GM21786 (cell line): ENCODE measurements around the gene SMIM10L2A.
A peak's percentile ranks its signal among the peaks of the same experiment; 100 is the strongest.
"Not testable (repeated sequence)": the region's sequence is repeated elsewhere in the genome, so short reads cannot be mapped to it uniquely, and the experiment has no call there.

Source experiments
- ATAC-seq: cut with Tn5 transposase; IDR thresholded peaks from one replicate; pipeline ENCODE4 v1.9.1; 2021; ENCODE audit not compliant: unreplicated experiment

SMIM10L2A gene

GRCh38 chrX:135421932-135422809 lies at the start of gene SMIM10L2A:
Gene SMIM10L2A, plus strand, starts transcription at chrX:135421944. Its CDS starts 188 bp downstream, at chrX:135422132.
- ATAC-seq = peak; percentile 44

DNA sequence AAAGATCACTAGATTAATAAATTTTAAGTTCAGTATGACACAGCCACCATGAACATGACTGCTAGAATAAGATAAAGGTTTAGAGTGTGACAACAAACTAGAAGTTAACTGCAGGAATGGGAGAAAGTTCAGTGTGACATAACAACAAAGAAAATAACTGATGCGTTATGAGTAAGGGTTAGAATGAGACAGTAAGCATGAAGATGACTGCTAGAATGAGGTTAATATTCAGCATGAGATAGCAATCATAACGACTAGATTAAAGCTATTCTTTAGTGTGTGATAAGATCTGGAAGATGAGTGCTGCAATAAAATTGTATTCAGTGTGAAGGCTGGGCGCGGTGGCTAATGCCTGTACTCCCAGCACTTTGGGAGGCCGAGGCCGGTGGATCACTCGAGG lies 48.4 kb upstream of the SMIM10L2A start:
- no peak for ATAC-seq

DNA sequence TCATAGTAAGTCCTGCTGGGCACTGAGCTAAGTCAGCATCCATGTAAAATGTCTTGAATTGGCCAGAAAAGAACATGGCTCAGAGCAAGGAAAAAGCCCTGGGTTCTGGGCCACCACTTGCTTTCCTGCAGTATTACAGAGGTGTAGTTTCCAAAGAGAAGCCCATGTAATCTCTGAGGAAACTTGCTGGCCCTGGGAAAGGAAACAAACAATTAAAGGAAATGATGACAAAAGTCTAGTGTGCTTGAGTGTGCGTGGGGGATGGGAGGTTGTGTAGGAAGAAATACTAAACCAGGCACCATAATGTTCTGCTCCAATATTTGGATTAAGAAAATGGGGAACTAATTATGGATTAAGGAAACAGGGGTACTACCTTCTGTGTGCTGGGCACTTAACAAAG lies 39.5 kb upstream of the SMIM10L2A start:
- ATAC-seq = no peak

- no peak for ATAC-seq
Observed at GRCh38 chrX:135383249-135383648, 38.5 kb upstream of the SMIM10L2A start.

DNA sequence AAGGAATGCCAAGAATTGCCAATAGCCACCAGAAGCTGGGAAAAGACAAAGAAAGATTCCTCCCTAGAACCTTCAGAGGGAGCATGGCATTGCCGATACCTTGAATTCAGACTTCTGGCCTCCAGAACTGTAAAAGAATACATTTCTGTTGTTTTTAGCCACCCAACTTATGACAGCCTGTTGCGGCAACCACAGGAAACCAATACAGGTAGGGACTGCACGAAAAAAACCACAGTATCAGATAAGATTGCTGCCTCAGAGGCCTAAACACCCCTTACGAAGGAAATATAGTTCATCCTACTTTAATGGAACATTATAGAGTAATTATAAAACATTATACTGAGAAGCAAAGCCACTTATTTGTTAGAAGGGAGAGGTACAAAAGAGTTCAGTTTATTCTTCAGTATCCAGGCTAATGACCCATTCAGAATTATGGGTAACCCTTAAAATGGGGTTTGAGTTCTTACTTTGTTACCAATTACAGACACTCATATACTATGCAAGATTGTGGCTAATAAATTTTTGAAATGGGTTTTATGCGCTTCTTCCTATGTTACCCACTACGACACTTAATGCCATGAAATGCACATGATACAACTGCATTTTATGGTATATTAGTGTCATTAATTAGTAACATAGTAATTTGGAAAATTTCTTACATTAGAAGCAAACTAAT lies 37.4 kb upstream of the SMIM10L2A start:
- ATAC-seq = no peak

DNA sequence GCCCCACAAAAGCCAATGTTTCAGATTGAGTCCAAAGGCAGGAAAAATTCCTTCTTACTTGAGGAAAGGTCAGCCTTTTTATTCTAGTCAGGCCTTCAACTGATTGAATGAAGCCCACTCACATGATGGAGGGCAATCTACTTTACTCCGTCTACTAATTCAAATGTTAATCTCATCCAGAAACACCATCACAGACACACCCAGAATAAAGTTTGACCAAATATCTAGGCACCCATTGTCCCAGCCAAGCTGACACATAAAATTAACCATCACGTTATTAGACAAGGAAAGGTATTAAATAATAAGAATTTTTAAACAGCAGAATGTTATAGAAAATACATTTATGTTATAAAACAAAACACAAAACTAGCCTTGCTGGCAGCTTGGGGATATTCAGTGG lies 32.9 kb upstream of the SMIM10L2A start:
- ATAC-seq = no peak

DNA sequence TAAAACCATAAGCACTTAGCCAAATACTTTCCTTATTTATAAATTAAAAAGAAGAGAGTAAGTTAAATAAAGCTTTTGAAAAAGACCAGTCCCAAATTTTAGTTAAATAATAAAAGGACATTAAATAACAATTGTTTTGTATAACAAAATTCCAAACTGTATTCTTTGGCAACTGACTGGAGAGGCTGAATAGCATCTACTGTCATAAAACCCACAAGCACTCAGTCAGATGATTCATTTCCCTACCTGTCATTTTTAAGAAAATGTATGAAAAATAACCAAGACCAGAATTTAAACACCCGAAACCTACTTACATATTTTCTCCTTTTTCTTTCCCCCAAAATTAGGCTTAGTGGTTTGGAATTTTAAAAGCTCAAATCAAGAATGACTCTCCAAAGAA lies 32.5 kb upstream of the SMIM10L2A start:
- no peak for ATAC-seq

- ATAC-seq = no peak
Observed at GRCh38 chrX:135389717-135390116, 32.0 kb upstream of the SMIM10L2A start.

DNA sequence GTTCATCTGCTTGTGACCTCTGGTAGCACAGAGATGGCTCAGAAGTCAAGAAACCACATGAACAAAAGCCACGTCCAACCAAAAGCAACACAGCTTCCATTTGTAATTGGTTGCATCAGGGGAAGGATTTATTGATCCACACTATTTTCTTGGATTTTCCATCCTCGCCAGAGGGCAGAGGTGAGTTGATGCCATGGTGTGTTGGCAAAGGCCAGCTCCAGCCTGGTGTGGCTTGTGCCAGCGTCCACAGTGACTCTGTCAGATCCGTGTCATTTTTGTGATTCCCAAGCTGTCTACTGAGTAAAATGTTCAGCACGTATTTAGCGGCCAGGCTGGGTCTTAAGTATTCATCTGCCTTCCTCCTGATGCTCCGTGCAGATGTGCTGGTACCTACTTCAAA lies 30.0 kb upstream of the SMIM10L2A start:
- no peak for ATAC-seq

- no peak for ATAC-seq
Observed at GRCh38 chrX:135393051-135393450, 28.7 kb upstream of the SMIM10L2A start.

- ATAC-seq = no peak
Observed at GRCh38 chrX:135395064-135395463, 26.7 kb upstream of the SMIM10L2A start.

DNA sequence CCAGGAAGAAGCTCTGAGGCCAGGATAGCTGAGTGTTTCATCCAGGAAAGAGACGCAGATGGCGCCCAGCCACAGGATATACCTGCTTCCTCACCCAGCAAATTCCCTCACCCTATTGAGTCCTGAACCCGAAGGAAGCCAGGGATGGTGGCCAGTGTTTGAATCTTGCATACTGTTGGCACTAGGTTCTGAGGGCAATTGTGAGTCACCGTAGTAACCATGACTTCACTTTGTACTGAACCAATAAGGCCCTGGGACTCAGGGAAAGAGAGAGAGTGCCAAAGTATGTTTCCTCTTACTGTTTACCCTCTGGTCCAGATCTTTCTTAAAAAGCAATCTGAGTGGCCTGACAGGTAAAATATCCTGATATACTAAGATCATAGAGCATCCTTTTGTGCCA lies 25.6 kb upstream of the SMIM10L2A start:
- no peak for ATAC-seq

DNA sequence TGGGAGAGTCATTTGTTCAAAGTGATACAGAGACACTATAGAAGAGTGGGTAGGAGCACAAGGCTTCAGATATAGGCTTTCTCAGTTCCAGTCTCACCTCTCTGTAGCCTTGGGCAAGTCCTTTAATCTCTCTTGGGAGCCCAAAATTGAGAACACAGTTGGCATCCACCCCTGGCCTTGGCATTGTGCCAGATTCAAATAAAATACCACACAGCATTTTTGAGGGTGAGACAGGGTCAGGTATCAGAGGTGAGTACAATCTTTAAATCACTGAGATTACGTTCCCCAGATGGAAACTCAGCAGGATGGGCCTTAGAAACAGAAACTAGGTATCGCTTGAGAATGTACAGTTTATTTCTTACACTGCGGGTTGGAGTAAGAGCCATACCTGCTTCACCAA lies 25.2 kb upstream of the SMIM10L2A start:
- no peak for ATAC-seq

DNA sequence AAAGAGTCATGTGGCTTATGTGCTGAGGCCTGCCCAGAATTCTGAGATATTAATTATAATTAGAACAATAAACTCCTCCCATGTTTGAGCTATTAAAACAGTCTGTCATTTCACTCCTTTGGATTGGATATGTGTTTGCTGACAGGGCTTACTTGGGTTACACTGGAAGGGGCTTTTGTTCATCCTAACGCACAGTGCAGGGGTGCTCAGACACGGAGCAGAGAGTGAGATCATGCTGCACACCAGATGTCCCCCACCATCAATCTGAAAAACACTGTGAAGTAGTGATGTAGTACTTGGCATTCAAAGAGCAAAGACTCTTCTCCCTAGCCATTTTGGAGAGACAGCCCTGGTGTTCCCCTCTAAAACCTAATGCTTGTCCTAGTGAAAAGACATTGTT lies 24.1 kb upstream of the SMIM10L2A start:
- no peak for ATAC-seq

- no peak for ATAC-seq
Observed at GRCh38 chrX:135403374-135403773, 18.4 kb upstream of the SMIM10L2A start.

GRCh38 chrX:135406428-135406827 lies 15.3 kb upstream of the SMIM10L2A start:
- not testable (repeated sequence) for ATAC-seq

DNA sequence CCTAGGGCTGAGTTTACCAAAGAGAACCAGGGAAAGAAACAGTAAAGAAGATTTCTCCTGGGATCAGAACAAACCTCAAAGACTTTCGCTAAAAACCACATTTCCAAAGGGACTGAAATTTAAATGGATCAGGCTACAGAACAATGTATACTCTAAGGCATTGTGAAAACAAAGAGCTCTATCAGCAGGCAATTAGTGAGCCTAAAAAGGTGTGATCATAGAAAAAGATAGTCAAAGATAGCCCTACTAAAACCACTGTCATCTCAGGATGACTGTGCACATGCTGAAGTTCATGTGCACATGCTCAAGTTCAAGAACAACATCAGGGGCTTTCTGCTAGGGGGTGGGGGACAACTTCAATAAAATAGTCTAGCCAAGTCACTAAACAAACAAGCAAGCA lies 12.9 kb upstream of the SMIM10L2A start:
- ATAC-seq = no peak

DNA sequence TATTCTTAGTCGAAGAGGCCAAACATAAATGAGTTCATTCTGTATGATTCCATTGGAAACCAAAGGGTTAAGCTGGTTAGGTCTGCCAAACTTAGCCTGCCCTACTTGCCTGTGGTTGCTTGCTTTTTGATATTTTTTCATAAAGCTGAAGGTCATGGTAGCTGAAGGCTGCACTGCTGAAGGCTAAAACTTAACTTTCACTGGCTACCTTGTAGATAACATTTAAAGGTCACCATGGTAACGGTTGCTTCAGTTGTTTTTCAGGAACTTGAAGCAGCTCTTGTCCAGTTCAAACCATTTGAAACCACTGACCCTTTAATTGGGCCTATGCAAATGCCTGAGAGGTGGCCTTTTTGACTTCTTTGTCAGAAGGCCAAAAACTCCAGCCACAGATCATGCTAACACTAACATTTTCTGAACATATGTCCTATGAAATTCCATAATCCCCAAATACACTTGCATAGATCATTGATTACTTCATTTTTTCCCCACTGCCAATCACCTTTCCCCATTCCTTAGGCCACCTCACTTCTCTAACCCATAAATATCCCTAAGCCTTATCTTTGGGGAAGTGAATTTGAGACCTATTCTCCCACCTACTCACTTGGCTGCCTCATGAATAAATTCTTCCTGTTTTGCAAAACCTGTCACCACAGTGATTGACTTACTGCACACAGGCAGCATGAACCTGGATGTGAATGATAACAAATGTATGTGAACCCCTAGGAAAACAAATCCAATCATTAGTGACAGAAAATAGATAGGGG lies 10.7 kb upstream of the SMIM10L2A start:
- ATAC-seq = no peak

GRCh38 chrX:135411893-135412292 lies 9.9 kb upstream of the SMIM10L2A start:
- ATAC-seq = no peak

- ATAC-seq = no peak
Observed at GRCh38 chrX:135416546-135416945, 5.2 kb upstream of the SMIM10L2A start.

GRCh38 chrX:135420831-135421230 lies 913 bp upstream of the SMIM10L2A start:
- ATAC-seq = no peak

DNA sequence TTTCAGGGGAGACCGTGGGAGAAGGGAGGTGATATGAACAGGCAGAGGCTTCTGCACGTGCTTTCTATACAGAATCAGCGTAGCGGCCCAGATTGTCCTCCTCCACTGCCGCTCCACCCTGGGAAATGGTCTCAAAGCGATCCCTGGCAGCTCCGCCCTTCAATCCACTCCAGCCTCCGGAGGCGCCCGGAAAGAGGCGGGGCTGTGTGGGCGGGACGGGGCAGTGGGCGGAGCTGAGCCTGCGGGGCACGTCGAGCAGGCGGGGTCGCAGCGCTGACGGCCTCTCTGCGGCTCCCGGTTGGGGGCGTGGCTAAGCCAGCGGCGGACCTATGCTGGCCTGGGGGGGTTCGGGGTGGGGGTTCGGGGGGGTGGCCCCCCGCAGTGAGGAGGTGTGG lies 210 bp upstream of the SMIM10L2A start:
- ATAC-seq = peak; percentile 93
